ENCODE data around the gene WDR5B.
A peak's percentile ranks its signal among the peaks of the same experiment; 100 is the strongest.
"Not testable (repeated sequence)": the region's sequence is repeated elsewhere in the genome, so short reads cannot be mapped to it uniquely, and the experiment has no call there.

Gene WDR5B

DNA sequence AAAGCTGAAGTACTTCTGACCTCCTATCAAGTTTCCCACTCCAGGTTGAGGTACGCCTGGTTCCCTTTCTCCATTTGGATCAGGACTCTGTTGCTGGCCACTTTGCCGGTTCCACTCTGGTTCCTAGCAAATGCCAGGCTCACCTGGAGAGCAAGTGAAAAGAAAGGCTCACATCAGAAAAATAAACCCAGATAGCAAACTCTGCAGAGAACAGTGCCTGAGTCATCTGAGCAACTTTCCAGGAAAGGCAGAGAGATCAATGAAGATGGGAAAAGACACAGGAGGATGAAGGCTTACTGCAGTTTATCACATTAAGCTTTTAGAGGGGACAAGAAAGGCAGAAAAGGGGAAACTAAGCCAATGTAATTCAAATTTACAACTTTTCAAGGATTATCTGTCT, 41.8 kb upstream of the WDR5B start:
- DNase-seq: no peak

DNA sequence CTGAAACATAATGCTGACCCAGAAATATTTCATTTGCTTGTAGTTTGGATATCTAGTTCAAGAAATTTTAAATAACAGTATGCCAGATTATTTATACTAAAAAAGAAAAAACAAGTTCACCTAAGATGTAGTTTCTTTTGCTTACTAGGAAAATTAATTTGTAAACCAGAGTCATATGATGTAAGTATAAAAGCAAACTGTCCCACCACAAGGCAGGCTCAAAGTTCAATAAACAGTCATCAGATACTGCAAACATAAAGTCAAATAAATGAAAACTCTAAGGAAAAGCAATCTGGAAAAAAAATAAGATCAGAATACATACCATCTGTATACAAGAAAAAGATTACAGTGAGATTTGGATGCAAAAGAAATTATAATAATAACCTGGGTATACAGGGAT, 40.2 kb upstream of the WDR5B start:
- no peak overlapping the region for H3K56ac ChIP-seq (ENCODE audit: low read length)
- H2BK5ac ChIP-seq (ENCODE audit: low read length): no peak overlapping the region
- no peak for DNase-seq
- H3K27me3 ChIP-seq (ENCODE audit: insufficient read depth, low read length, poor library complexity): no peaks in the 10 kb centered on the region
- no peak overlapping the region for H3K27ac ChIP-seq (ENCODE audit: low read depth, low read length)
- H3K79me2 ChIP-seq (ENCODE audit: control insufficient read depth, insufficient read depth, low read length): no peaks in the 10 kb centered on the region
- no peak overlapping the region for H4K5ac ChIP-seq (ENCODE audit: low read length)
- no peak overlapping the region for H3K18ac ChIP-seq (ENCODE audit: low read length)
- no peaks in the 10 kb centered on the region for H3K79me1 ChIP-seq (ENCODE audit: low read length)
- no peak overlapping the region for H2BK15ac ChIP-seq (replicated peaks; ENCODE audit: low read depth)
- peaks cover 1% of the 10 kb centered on the region for H3K36me3 ChIP-seq (ENCODE audit: control insufficient read depth, insufficient read depth, low read length)
- H4K8ac ChIP-seq (ENCODE audit: low read depth, low read length): no peak overlapping the region
- no peak overlapping the region for H3K23ac ChIP-seq (ENCODE audit: low read length)
- H2AK5ac ChIP-seq (ENCODE audit: low read length): no peak overlapping the region
- no peaks in the 10 kb centered on the region for H3K4me1 ChIP-seq (ENCODE audit: control insufficient read depth, low read depth, low read length)
- H3K4me3 ChIP-seq (ENCODE audit: low read length): no peak overlapping the region
- no peak overlapping the region for H3K4ac ChIP-seq (ENCODE audit: low read depth, low read length)
- no peak overlapping the region for H3K9ac ChIP-seq (ENCODE audit: low read length)
- no peak overlapping the region for H2BK120ac ChIP-seq (ENCODE audit: low read depth, low read length)
- no peak overlapping the region for H3K4me2 ChIP-seq (ENCODE audit: low read length)

More for the DNA sequence above, 41.8 kb upstream of the WDR5B start:
- Histone ChIP-seq H3K18ac (ENCODE audit: low read length) (no peak overlapping the region), H3K4me2 (ENCODE audit: low read length) (no peak overlapping the region), H3K79me1 (ENCODE audit: low read length) (no peaks in the 10 kb centered on the region), H2AK5ac (ENCODE audit: low read length) (no peak overlapping the region), H3K56ac (ENCODE audit: low read length) (no peak overlapping the region), H3K27me3 (ENCODE audit: insufficient read depth, low read length, poor library complexity) (no peaks in the 10 kb centered on the region), H2BK120ac (ENCODE audit: low read depth, low read length) (no peak overlapping the region), H2BK5ac (ENCODE audit: low read length) (no peak overlapping the region), H4K8ac (ENCODE audit: low read depth, low read length) (no peak overlapping the region), H3K4me1 (ENCODE audit: control insufficient read depth, low read depth, low read length) (no peaks in the 10 kb centered on the region), H3K36me3 (ENCODE audit: control insufficient read depth, insufficient read depth, low read length) (peaks cover 1% of the 10 kb centered on the region), H3K4ac (ENCODE audit: low read depth, low read length) (no peak overlapping the region), H3K27ac (ENCODE audit: low read depth, low read length) (no peak overlapping the region), H3K9ac (ENCODE audit: low read length) (no peak overlapping the region), H3K23ac (ENCODE audit: low read length) (no peak overlapping the region), H2BK15ac (replicated peaks; ENCODE audit: low read depth) (no peak overlapping the region), H4K5ac (ENCODE audit: low read length) (no peak overlapping the region), H3K79me2 (ENCODE audit: control insufficient read depth, insufficient read depth, low read length) (no peaks in the 10 kb centered on the region), H3K4me3 (ENCODE audit: low read length) (no peak overlapping the region)
- whole genome bisulfite sequencing (ENCODE audit: extremely low coverage, insufficient coverage, low lambda C conversion rate): no CpG with 5 or more reads among the region's 2 CpGs

- Histone ChIP-seq H2BK5ac (ENCODE audit: low read length) (no peak overlapping the region), H3K27me3 (ENCODE audit: insufficient read depth, low read length, poor library complexity) (no peaks in the 10 kb centered on the region), H3K4me2 (ENCODE audit: low read length) (no peak overlapping the region), H4K5ac (ENCODE audit: low read length) (no peak overlapping the region), H2BK120ac (ENCODE audit: low read depth, low read length) (no peak overlapping the region), H3K27ac (ENCODE audit: low read depth, low read length) (no peak overlapping the region), H3K79me2 (ENCODE audit: control insufficient read depth, insufficient read depth, low read length) (no peaks in the 10 kb centered on the region), H3K56ac (ENCODE audit: low read length) (no peak overlapping the region), H3K18ac (ENCODE audit: low read length) (no peak overlapping the region), H4K8ac (ENCODE audit: low read depth, low read length) (no peak overlapping the region), H2AK5ac (ENCODE audit: low read length) (no peak overlapping the region), H3K4me3 (ENCODE audit: low read length) (no peak overlapping the region), H2BK15ac (replicated peaks; ENCODE audit: low read depth) (no peak overlapping the region), H3K4me1 (ENCODE audit: control insufficient read depth, low read depth, low read length) (no peaks in the 10 kb centered on the region), H3K36me3 (ENCODE audit: control insufficient read depth, insufficient read depth, low read length) (peaks cover 3% of the 10 kb centered on the region), H3K23ac (ENCODE audit: low read length) (no peak overlapping the region), H3K79me1 (ENCODE audit: low read length) (no peaks in the 10 kb centered on the region), H3K9ac (ENCODE audit: low read length) (no peak overlapping the region), H3K4ac (ENCODE audit: low read depth, low read length) (no peak overlapping the region)
- WGBS (ENCODE audit: extremely low coverage, insufficient coverage, low lambda C conversion rate): no CpG with 5 or more reads among the region's 3 CpGs
- no peak for DNase-seq
Measured at GRCh38 chr3:122451371-122451770, 35.5 kb upstream of the WDR5B start.

GRCh38 chr3:122448218-122448617, 32.4 kb upstream of the WDR5B start:
- not testable (repeated sequence) for H3K23ac ChIP-seq (ENCODE audit: low read length); H3K79me1 ChIP-seq (ENCODE audit: low read length); H3K36me3 ChIP-seq (ENCODE audit: control insufficient read depth, insufficient read depth, low read length); H2AK5ac ChIP-seq (ENCODE audit: low read length); H3K4me3 ChIP-seq (ENCODE audit: low read length); H3K18ac ChIP-seq (ENCODE audit: low read length); H2BK120ac ChIP-seq (ENCODE audit: low read depth, low read length); H4K5ac ChIP-seq (ENCODE audit: low read length); H3K79me2 ChIP-seq (ENCODE audit: control insufficient read depth, insufficient read depth, low read length); H3K9ac ChIP-seq (ENCODE audit: low read length); H3K4me2 ChIP-seq (ENCODE audit: low read length); H3K27me3 ChIP-seq (ENCODE audit: insufficient read depth, low read length, poor library complexity); H3K4me1 ChIP-seq (ENCODE audit: control insufficient read depth, low read depth, low read length); H4K8ac ChIP-seq (ENCODE audit: low read depth, low read length); H3K27ac ChIP-seq (ENCODE audit: low read depth, low read length); H2BK15ac ChIP-seq (replicated peaks; ENCODE audit: low read depth); DNase-seq; H3K4ac ChIP-seq (ENCODE audit: low read depth, low read length); H2BK5ac ChIP-seq (ENCODE audit: low read length); H3K56ac ChIP-seq (ENCODE audit: low read length)
- WGBS (ENCODE audit: extremely low coverage, insufficient coverage, low lambda C conversion rate): no CpG with 5 or more reads among the region's 6 CpGs

- not testable (repeated sequence) for H2AK5ac ChIP-seq (ENCODE audit: low read length); H2BK15ac ChIP-seq (replicated peaks; ENCODE audit: low read depth); H3K4me1 ChIP-seq (ENCODE audit: control insufficient read depth, low read depth, low read length); H3K27ac ChIP-seq (ENCODE audit: low read depth, low read length); H3K4me3 ChIP-seq (ENCODE audit: low read length); H3K36me3 ChIP-seq (ENCODE audit: control insufficient read depth, insufficient read depth, low read length); DNase-seq; H4K5ac ChIP-seq (ENCODE audit: low read length); H3K23ac ChIP-seq (ENCODE audit: low read length); H2BK5ac ChIP-seq (ENCODE audit: low read length); H3K79me2 ChIP-seq (ENCODE audit: control insufficient read depth, insufficient read depth, low read length); H4K8ac ChIP-seq (ENCODE audit: low read depth, low read length); H3K56ac ChIP-seq (ENCODE audit: low read length); H3K18ac ChIP-seq (ENCODE audit: low read length); H3K79me1 ChIP-seq (ENCODE audit: low read length); H3K4me2 ChIP-seq (ENCODE audit: low read length); H3K9ac ChIP-seq (ENCODE audit: low read length); H3K4ac ChIP-seq (ENCODE audit: low read depth, low read length); H2BK120ac ChIP-seq (ENCODE audit: low read depth, low read length); H3K27me3 ChIP-seq (ENCODE audit: insufficient read depth, low read length, poor library complexity)
- no CpG with 5 or more reads among the region's 5 CpGs for WGBS (ENCODE audit: extremely low coverage, insufficient coverage, low lambda C conversion rate)
Measured at GRCh38 chr3:122444491-122444887, 28.6 kb upstream of the WDR5B start.

- not testable (repeated sequence) for H3K4me1 ChIP-seq (ENCODE audit: control insufficient read depth, low read depth, low read length); H3K79me1 ChIP-seq (ENCODE audit: low read length); H2BK120ac ChIP-seq (ENCODE audit: low read depth, low read length); H3K18ac ChIP-seq (ENCODE audit: low read length); H3K36me3 ChIP-seq (ENCODE audit: control insufficient read depth, insufficient read depth, low read length); H3K23ac ChIP-seq (ENCODE audit: low read length); H3K4me2 ChIP-seq (ENCODE audit: low read length); H2BK5ac ChIP-seq (ENCODE audit: low read length); H2BK15ac ChIP-seq (replicated peaks; ENCODE audit: low read depth); H3K56ac ChIP-seq (ENCODE audit: low read length); H2AK5ac ChIP-seq (ENCODE audit: low read length); H3K4me3 ChIP-seq (ENCODE audit: low read length); H4K5ac ChIP-seq (ENCODE audit: low read length); H3K27ac ChIP-seq (ENCODE audit: low read depth, low read length); H3K9ac ChIP-seq (ENCODE audit: low read length); H3K4ac ChIP-seq (ENCODE audit: low read depth, low read length); H3K27me3 ChIP-seq (ENCODE audit: insufficient read depth, low read length, poor library complexity); H4K8ac ChIP-seq (ENCODE audit: low read depth, low read length); H3K79me2 ChIP-seq (ENCODE audit: control insufficient read depth, insufficient read depth, low read length)
- no CpG with 5 or more reads among the region's 11 CpGs for WGBS (ENCODE audit: extremely low coverage, insufficient coverage, low lambda C conversion rate)
- peak; percentile 84 for DNase-seq
Measured at GRCh38 chr3:122443762-122444490, 28.1 kb upstream of the WDR5B start.
